Type B pancreatic cell (in vitro differentiated cells): ENCODE measurements around the gene AMMECR1L. TPM values are rescaled to one million over a fixed set of nuclear protein-coding genes. Genes with fewer than 3 reads are reported as not detected.
"Not testable (repeated sequence)": the region's sequence is repeated elsewhere in the genome, so short reads cannot be mapped to it uniquely, and the experiment has no call there.

ENCODE experiments used
- DNase-seq: peaks from one replicate; pipeline ENCODE4 v3.0.0; 2021; ENCODE audit warnings: mixed read lengths; ENCODE audit not compliant: unreplicated experiment; ENCODE audit errors: extremely low spot score
- H3K27ac Mint-ChIP-seq: 2 replicates; pipeline ENCODE4 v1.8.0; 2021; ENCODE audit warnings: mild to moderate bottlenecking, mixed read lengths
- H3K27me3 Mint-ChIP-seq: 2 replicates; pipeline ENCODE4 v1.8.0; 2021; ENCODE audit warnings: mixed read lengths
- H3K36me3 Mint-ChIP-seq: 2 replicates; pipeline ENCODE4 v1.8.0; 2021; ENCODE audit warnings: mixed read lengths
- H3K4me1 Mint-ChIP-seq: one replicate; pipeline ENCODE4 v1.8.0; 2021; ENCODE audit warnings: mixed read lengths; ENCODE audit not compliant: unreplicated experiment
- H3K4me3 Mint-ChIP-seq: 2 replicates; pipeline ENCODE4 v1.8.0; 2021; ENCODE audit warnings: mild to moderate bottlenecking, mixed read lengths
- H3K9me3 Mint-ChIP-seq: 2 replicates; pipeline ENCODE4 v1.8.0; 2021; ENCODE audit warnings: mixed read lengths
- CTCF ChIP-seq: fragments of 200-600 bp; sonication (generic); conservative IDR thresholded peaks from 2 replicates; pipeline ENCODE4 v1.5.0; 2021; ENCODE audit warnings: antibody characterized with exemption, mild to moderate bottlenecking
- total RNA-seq: library from RNA; stranded (reverse); gene quantifications from 2 replicates; pipeline ENCODE4 v1.2.1, GENCODE V29; 2021; ENCODE audit warnings: low replicate concordance

Gene AMMECR1L
- total RNA-seq, 1 donor from 2014 or later, result 21.9 TPM

GRCh38 chr2:127841466-127842178, 44.1 kb downstream of the AMMECR1L start:
- no peak overlapping the region for H3K4me3 Mint-ChIP-seq
- no peak for TF ChIP-seq CTCF

GRCh38 chr2:127840893-127841292, 44.9 kb downstream of the AMMECR1L start:
- Mint-ChIP-seq H3K9me3 (no peaks in the 10 kb centered on the region), H3K4me3 (no peak overlapping the region), H3K4me1 (no peaks in the 10 kb centered on the region), H3K36me3 (peaks cover 7% of the 10 kb centered on the region), H3K27me3 (no peaks in the 10 kb centered on the region), H3K27ac (no peak overlapping the region)
- no peak for TF ChIP-seq CTCF
- DNase-seq, result no peak

More at GRCh38 chr2:127841466-127842178, 44.1 kb downstream of the AMMECR1L start:
- no peak for DNase-seq
- Mint-ChIP-seq H3K27ac (no peak overlapping the region), H3K27me3 (no peaks in the 10 kb centered on the region), H3K9me3 (no peaks in the 10 kb centered on the region), H3K4me1 (no peaks in the 10 kb centered on the region), H3K36me3 (peaks cover 11% of the 10 kb centered on the region)

- H3K9me3 Mint-ChIP-seq, result no peaks in the 10 kb centered on the region
- no peak for TF ChIP-seq CTCF
These were observed 50.8 kb downstream of the AMMECR1L start for GRCh38 chr2:127834951-127835350.

GRCh38 chr2:127829845-127830246, 55.9 kb downstream of the AMMECR1L start:
- Mint-ChIP-seq H3K36me3 (no peaks in the 10 kb centered on the region), H3K27ac (peak overlapping the region; percentile 48), H3K4me3 (no peak overlapping the region), H3K9me3 (peaks cover 5% of the 10 kb centered on the region), H3K4me1 (peaks cover 7% of the 10 kb centered on the region), H3K27me3 (no peaks in the 10 kb centered on the region)
- DNase-seq, result no peak
- no peak for TF ChIP-seq CTCF

More at GRCh38 chr2:127834951-127835350, 50.8 kb downstream of the AMMECR1L start:
- DNase-seq, result no peak
- Mint-ChIP-seq H3K36me3 (no peaks in the 10 kb centered on the region), H3K4me3 (no peak overlapping the region), H3K27me3 (no peaks in the 10 kb centered on the region), H3K27ac (no peak overlapping the region), H3K4me1 (no peaks in the 10 kb centered on the region)

GRCh38 chr2:127826708-127827107, 59.0 kb downstream of the AMMECR1L start:
- not testable (repeated sequence) for DNase-seq, H3K27me3 Mint-ChIP-seq, H3K36me3 Mint-ChIP-seq, H3K4me3 Mint-ChIP-seq, H3K4me1 Mint-ChIP-seq, H3K27ac Mint-ChIP-seq
- H3K9me3 Mint-ChIP-seq, result peaks cover 12% of the 10 kb centered on the region

GRCh38 chr2:127826047-127826446, 59.7 kb downstream of the AMMECR1L start:
- H3K27me3 Mint-ChIP-seq, result peaks cover 5% of the 10 kb centered on the region
- no peak for DNase-seq
- peaks cover 12% of the 10 kb centered on the region for H3K9me3 Mint-ChIP-seq
- peaks cover 7% of the 10 kb centered on the region for H3K4me1 Mint-ChIP-seq
- no peaks in the 10 kb centered on the region for H3K36me3 Mint-ChIP-seq
- no peak overlapping the region for H3K4me3 Mint-ChIP-seq
- TF ChIP-seq CTCF, result no peak
- H3K27ac Mint-ChIP-seq, result no peak overlapping the region
